Parietal lobe (tissue), 1 donor: ENCODE data around the gene TRIM36. TPM values are rescaled to one million over a fixed set of nuclear protein-coding genes. Genes with fewer than 3 reads are reported as not detected.

Source experiments
- total RNA-seq: library from RNA; depleted of rRNA; stranded (reverse); fragments of >200 nt; gene quantifications from one replicate; pipeline ENCODE4 v1.2.3, GENCODE V29; 2014

TRIM36 gene
- 120 TPM for total RNA-seq

GRCh38 chr5:115169487-115170133, at the start of gene TRIM36:
TRIM36 (minus strand) TSS chr5:115169908; CDS start chr5:115169634, 274 bp downstream.

Other genes starting within 250 kb of the TRIM36 start
- gene PGGT1B, start 93.0 kb upstream of the TRIM36 start, total RNA-seq, result 22.8 TPM
- 81.1 TPM for gene CCDC112, start 126.7 kb upstream of the TRIM36 start, total RNA-seq